ENCODE results near the gene ZAP70.

DNA sequence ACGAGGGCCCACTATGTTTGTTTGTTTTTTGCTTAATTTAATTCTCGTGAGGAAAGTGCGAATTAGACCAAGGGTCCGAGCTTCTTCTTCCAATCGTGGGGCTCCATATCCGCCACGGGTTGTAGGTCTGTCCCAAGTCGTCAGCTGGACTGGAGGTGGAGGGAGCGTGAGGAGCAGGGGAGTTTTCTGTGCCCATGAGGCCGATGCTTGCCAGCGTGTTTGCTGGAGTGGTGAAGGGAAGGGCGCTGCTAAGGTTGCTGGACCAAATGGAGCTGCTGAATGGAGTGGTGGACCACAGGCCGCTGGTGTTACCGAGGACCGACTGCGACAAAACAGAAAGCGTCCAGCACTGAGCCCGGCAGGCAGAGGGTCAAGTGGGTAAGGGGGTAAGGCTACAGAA is 43.7 kb downstream of the ZAP70 start:
- TF ChIP-seq, protein P1, sequence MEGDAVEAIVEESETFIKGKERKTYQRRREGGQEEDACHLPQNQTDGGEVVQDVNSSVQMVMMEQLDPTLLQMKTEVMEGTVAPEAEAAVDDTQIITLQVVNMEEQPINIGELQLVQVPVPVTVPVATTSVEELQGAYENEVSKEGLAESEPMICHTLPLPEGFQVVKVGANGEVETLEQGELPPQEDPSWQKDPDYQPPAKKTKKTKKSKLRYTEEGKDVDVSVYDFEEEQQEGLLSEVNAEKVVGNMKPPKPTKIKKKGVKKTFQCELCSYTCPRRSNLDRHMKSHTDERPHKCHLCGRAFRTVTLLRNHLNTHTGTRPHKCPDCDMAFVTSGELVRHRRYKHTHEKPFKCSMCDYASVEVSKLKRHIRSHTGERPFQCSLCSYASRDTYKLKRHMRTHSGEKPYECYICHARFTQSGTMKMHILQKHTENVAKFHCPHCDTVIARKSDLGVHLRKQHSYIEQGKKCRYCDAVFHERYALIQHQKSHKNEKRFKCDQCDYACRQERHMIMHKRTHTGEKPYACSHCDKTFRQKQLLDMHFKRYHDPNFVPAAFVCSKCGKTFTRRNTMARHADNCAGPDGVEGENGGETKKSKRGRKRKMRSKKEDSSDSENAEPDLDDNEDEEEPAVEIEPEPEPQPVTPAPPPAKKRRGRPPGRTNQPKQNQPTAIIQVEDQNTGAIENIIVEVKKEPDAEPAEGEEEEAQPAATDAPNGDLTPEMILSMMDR (IDR thresholded peaks at IDR 0.05; ENCODE audit: low read depth, low read length, poor library complexity, severe bottlenecking), result no peak
- TF ChIP-seq EZH2phosphoT487 (IDR thresholded peaks at IDR 0.05; ENCODE audit: borderline replicate concordance, low read length), result no peak

Data from DOHH2 (cell line).